ENCODE results near the gene HECTD1. TPM values are rescaled to one million over a fixed set of nuclear protein-coding genes. Genes with fewer than 3 reads are reported as not detected.

HECTD1 gene
- total RNA-seq, 4 donors from 2014 or later, result 356 to 453 (median 420) TPM

GRCh38 chr14:31113794-31114193 lies 93.8 kb downstream of the HECTD1 start:
- ATAC-seq (no peak), DNase-seq (no peak)
- Histone ChIP-seq H3K9me3 (no peaks in the 10 kb centered on the region), H3K27ac (no peak overlapping the region), H3K36me3 (peaks cover 0 to 100% of the 10 kb centered on the region in 2 donors), H3K27me3 (no peaks in the 10 kb centered on the region), H3K4me1 (no peaks in the 10 kb centered on the region), H3K4me3 (no peak overlapping the region)
- in situ Hi-C loops (cut with MboI; ENCODE audit: low sequenced_read_pairs in 4 of 4), result no loop called here
- intact Hi-C loops (cut with DNase I; ENCODE audit: low total_unique reads), result no loop called here
- TF ChIP-seq POLR2A (IDR thresholded peaks at IDR 0.05), result no peak
- TF ChIP-seq, protein P1, sequence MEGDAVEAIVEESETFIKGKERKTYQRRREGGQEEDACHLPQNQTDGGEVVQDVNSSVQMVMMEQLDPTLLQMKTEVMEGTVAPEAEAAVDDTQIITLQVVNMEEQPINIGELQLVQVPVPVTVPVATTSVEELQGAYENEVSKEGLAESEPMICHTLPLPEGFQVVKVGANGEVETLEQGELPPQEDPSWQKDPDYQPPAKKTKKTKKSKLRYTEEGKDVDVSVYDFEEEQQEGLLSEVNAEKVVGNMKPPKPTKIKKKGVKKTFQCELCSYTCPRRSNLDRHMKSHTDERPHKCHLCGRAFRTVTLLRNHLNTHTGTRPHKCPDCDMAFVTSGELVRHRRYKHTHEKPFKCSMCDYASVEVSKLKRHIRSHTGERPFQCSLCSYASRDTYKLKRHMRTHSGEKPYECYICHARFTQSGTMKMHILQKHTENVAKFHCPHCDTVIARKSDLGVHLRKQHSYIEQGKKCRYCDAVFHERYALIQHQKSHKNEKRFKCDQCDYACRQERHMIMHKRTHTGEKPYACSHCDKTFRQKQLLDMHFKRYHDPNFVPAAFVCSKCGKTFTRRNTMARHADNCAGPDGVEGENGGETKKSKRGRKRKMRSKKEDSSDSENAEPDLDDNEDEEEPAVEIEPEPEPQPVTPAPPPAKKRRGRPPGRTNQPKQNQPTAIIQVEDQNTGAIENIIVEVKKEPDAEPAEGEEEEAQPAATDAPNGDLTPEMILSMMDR (IDR thresholded peaks at IDR 0.05 in 4 of 5, conservative IDR thresholded peaks at IDR 0.05 in 1 of 5), result no peak

- TF ChIP-seq, protein P1 (IDR thresholded peaks at IDR 0.05 in 4 of 5, conservative IDR thresholded peaks at IDR 0.05 in 1 of 5), result no peak
- TF ChIP-seq POLR2A (IDR thresholded peaks at IDR 0.05), result no peak
- no peaks in the 10 kb centered on the region for H3K27me3 ChIP-seq
- H3K4me1 ChIP-seq, result no peaks in the 10 kb centered on the region
- H3K36me3 ChIP-seq, result peaks cover 0 to 98% of the 10 kb centered on the region in 2 donors
- intact Hi-C loops (cut with DNase I; ENCODE audit: low total_unique reads), result no loop called here
- H3K27ac ChIP-seq, result no peak overlapping the region
- no peaks in the 10 kb centered on the region for H3K9me3 ChIP-seq
- no peak overlapping the region for H3K4me3 ChIP-seq
- in situ Hi-C loops (cut with MboI; ENCODE audit: low sequenced_read_pairs in 4 of 4), result no loop called here
- ATAC-seq, result no peak
- DNase-seq, result no peak
Measured at GRCh38 chr14:31110872-31111271, 96.7 kb downstream of the HECTD1 start.

GRCh38 chr14:31109257-31109656 lies 98.3 kb downstream of the HECTD1 start:
- no peak for ATAC-seq
- Histone ChIP-seq H3K4me3 (no peak overlapping the region), H3K9me3 (no peaks in the 10 kb centered on the region), H3K27me3 (no peaks in the 10 kb centered on the region), H3K36me3 (peaks cover 0 to 98% of the 10 kb centered on the region in 2 donors), H3K4me1 (no peaks in the 10 kb centered on the region), H3K27ac (no peak overlapping the region)
- TF ChIP-seq, protein P1 (IDR thresholded peaks at IDR 0.05 in 4 of 5, conservative IDR thresholded peaks at IDR 0.05 in 1 of 5), result no peak
- TF ChIP-seq POLR2A (IDR thresholded peaks at IDR 0.05), result no peak
- in situ Hi-C loops (cut with MboI; ENCODE audit: low sequenced_read_pairs in 4 of 4), result no loop called here
- DNase-seq, result no peak
- intact Hi-C loops (cut with DNase I; ENCODE audit: low total_unique reads), result loop anchor here (5.0 kb wide), 1 partner anchor 33 kb away; no protein-coding TSS in a partner anchor

DNA sequence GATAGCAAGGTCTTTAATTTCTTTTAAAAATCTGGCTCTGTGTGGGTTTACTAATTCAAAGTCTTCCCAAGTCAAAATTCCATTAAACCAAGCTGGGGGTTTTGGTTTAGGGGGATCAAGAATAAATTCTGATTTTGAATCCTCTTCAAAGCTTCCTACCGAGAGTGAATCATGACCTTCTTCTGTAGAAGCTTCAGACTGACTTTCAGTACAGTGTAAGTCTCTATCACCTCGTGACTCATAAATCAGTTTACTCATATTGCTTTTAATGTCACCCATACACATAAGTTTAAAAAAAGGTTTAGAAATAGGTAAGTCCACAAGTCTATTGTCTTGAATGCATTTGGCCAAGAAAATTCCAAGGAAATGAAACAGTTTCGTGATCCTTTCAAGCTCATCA lies 100.8 kb downstream of the HECTD1 start:
- no peak overlapping the region for H3K4me3 ChIP-seq
- no peaks in the 10 kb centered on the region for H3K27me3 ChIP-seq
- in situ Hi-C loops (cut with MboI; ENCODE audit: low sequenced_read_pairs in 4 of 4) (no loop called here), intact Hi-C loops (cut with DNase I; ENCODE audit: low total_unique reads) (loop anchor here (5.0 kb wide), 1 partner anchor 36 kb away; no protein-coding TSS in a partner anchor)
- H3K27ac ChIP-seq, result peak overlapping the region; percentile 5 to 43 (median 24)
- ATAC-seq (peak in 1 of 2 donors; percentile 23), DNase-seq (no peak)
- TF ChIP-seq, protein P1 (IDR thresholded peaks at IDR 0.05 in 4 of 5, conservative IDR thresholded peaks at IDR 0.05 in 1 of 5), result no peak
- TF ChIP-seq POLR2A (IDR thresholded peaks at IDR 0.05), result no peak
- H3K36me3 ChIP-seq, result peaks cover 2 to 98% of the 10 kb centered on the region in 2 donors
- no peaks in the 10 kb centered on the region for H3K4me1 ChIP-seq
- no peaks in the 10 kb centered on the region for H3K9me3 ChIP-seq

- peaks cover 1 to 8% of the 10 kb centered on the region in 2 donors for H3K4me1 ChIP-seq
- TF ChIP-seq, protein P1 (IDR thresholded peaks at IDR 0.05 in 4 of 5, conservative IDR thresholded peaks at IDR 0.05 in 1 of 5), result no peak
- TF ChIP-seq POLR2A (IDR thresholded peaks at IDR 0.05), result no peak
- in situ Hi-C loops (cut with MboI; ENCODE audit: low sequenced_read_pairs in 4 of 4), result no loop called here
- intact Hi-C loops (cut with DNase I; ENCODE audit: low total_unique reads), result loop anchor here (10.0 kb wide), 2 partner anchors 258 to 1408 kb away; no protein-coding TSS in a partner anchor
- ATAC-seq, result no peak
- H3K9me3 ChIP-seq, result no peaks in the 10 kb centered on the region
- no peak overlapping the region for H3K27ac ChIP-seq
- no peaks in the 10 kb centered on the region for H3K27me3 ChIP-seq
- H3K36me3 ChIP-seq, result peaks cover 2 to 51% of the 10 kb centered on the region in 2 donors
- no peak for DNase-seq
- H3K4me3 ChIP-seq, result no peak overlapping the region
Measured at GRCh38 chr14:31097081-31097480, 110.5 kb downstream of the HECTD1 start.
